GM21737 (cell line): Measurements from ENCODE around the gene LRRC3.
"Not testable (repeated sequence)": the region's sequence is repeated elsewhere in the genome, so short reads cannot be mapped to it uniquely, and the experiment has no call there.

Experiments used
- ATAC-seq: cut with Tn5 transposase; IDR thresholded peaks from one replicate; pipeline ENCODE4 v1.9.1; 2021; ENCODE audit warnings: mild to moderate bottlenecking, moderate library complexity; ENCODE audit not compliant: unreplicated experiment

Gene LRRC3, protein sequence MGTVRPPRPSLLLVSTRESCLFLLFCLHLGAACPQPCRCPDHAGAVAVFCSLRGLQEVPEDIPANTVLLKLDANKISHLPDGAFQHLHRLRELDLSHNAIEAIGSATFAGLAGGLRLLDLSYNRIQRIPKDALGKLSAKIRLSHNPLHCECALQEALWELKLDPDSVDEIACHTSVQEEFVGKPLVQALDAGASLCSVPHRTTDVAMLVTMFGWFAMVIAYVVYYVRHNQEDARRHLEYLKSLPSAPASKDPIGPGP

DNA sequence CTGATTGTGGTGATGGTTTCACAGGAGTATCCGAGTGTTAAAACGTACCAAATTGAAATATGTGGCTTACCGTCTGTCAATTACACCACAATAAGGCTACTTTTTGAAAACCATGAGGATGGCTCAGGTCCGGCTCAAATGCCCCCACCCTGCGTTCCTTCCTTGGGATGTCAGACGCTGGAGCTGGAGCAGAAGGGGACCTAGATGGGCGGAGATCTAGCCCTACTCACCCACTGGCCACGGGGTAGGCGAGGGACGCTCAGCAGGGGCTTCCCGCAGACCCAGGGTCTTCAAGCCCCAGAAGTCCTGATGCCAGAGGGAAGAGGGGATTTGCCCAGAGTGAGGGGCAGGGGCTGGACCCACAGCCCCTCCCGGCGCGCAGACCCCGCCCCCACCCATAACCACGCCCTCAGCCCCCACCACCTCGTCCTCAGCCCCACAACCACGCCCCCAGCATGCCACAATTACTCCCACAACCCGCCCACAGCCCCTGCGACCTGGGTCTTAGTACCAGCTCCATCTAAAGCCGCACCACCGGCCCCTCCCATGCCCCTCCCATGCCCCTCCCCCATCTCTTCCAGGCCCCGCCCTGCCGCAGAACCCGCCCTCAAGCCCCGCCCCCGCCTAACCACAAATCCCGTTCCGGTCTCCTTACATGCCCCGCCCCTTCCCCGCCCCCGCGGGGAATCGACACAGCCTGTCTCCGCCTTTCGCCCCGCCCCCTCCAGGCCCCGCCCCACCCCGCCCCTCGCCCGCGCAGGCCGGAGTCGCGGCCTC, at the start of gene LRRC3:
TSS of gene LRRC3 (plus strand) at position 764 of the 777 bp plus-strand sequence. CDS start 1,135 bp downstream, outside the sequence.
- no peak for ATAC-seq

DNA sequence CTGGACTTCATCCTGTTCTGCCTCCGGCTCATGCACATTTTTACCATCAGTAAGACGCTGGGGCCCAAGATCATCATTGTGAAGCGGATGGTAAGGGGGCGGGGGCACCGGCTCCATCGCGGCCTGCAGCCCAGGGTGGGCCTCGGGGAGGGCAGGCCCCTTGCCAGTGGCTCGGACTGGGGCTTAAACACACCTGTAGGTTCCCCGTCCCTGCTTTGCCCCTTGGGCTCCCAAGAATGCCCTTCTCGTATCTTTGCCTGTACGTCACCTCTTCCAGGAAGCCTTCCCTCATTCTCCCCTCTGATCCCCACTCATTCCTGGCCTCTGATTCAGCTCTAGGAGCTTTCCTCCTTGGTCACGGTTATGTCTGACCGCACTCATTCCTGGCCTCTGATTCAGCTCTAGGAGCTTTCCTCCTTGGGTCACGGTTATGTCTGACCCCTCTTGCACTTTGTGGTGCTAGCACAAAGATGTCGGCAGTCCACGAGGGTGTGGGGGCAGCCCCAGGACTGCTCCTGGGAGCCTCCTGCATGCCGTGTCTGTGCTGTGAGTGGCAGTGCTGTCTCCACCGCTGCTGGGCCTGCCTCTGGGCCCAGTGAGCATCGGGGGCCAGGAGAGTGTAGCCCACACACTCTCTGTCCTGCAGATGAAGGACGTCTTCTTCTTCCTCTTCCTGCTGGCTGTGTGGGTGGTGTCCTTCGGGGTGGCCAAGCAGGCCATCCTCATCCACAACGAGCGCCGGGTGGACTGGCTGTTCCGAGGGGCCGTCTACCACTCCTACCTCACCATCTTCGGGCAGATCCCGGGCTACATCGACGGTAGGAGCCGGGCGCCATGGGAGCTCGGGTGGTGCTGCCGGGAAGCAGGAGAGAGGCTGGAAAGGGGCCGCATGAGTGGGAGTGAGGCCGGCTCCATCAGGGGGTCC, 49.1 kb upstream of the LRRC3 start:
- ATAC-seq, result no peak

DNA sequence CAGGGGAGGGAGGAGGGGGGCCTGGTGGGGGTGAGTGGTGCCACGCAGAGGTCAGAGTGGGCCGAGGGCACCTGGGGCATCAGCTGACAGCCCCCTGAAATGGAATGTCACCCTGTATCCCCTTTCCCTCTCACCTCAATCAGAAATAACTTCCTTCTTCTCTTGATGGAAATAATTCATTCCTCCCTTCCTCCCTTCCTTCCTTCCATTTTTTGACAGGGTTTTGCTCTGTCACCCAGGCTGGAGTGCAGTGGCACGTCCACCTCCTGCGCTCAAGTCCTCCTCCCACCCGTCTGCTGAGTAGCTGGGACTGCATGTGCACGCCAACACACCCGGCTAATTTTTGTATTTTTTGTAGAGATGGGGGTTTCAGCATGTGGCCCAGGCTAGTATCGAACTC, 48.4 kb upstream of the LRRC3 start:
- ATAC-seq, result no peak

DNA sequence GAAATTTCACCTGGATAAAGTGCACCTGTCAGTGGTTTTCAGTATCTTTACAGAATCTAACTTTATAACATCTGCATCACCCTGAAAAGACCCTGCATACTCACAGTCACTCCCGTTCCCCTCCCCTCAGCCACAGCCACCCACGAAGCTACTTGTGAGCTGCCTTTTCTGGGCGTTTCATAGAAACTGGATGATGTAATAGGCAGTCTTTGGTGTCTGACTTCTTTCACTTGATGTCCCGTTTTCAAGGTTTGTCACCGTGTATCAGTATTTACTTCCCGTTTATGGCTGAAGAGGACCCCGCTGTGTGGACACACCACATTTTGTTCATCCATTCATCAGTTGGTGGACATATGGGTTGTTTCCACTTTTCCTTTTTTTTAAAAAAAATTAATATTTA, 47.8 kb upstream of the LRRC3 start:
- no peak for ATAC-seq

DNA sequence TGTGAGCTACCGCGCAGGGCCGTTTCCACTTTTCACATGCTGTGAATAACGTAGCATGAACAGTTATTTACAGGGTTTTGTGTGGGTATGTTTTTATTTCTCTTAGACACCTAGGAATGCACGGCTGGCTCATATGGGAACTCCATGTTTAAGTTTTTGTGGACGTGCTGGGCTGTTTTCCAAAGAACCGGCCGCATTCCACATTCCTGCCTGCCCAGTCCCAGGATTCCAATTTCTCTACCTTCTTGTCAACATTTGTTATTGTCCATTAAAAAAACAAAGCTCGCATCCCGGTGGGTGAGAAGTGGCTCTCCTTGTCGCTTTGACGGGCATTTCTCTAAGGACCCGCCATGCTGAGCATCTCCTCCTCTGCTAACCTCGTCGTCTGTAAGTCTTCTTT, 47.1 kb upstream of the LRRC3 start:
- ATAC-seq, result no peak

DNA sequence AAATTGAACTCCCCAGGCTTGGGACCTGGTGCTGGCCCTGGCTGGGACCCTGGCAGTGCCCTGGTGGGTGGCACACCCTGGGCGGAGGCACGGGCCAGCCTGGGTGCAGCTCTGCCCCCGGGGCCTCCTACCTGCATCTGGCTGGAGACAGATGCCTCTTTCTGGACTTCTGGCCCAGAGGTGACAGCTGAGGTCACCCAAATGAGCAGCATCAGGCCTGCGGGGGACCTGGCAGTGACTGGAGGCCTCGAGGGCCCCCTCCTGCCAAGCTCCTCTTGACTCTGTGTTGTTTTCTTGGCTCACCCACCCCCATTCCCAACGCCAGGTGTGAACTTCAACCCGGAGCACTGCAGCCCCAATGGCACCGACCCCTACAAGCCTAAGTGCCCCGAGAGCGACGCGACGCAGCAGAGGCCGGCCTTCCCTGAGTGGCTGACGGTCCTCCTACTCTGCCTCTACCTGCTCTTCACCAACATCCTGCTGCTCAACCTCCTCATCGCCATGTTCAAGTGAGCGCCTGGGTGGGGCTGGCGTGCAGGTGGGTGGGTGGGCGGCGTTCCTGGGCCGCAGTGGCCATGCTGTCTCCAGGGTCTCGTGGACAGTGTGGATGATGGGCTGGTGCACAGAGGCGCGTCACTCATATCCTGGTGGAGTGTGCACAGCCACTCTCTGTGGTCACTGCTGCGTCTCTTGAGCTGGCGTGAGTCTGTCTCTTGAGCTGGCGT, 41.6 kb upstream of the LRRC3 start:
- ATAC-seq, result no peak

DNA sequence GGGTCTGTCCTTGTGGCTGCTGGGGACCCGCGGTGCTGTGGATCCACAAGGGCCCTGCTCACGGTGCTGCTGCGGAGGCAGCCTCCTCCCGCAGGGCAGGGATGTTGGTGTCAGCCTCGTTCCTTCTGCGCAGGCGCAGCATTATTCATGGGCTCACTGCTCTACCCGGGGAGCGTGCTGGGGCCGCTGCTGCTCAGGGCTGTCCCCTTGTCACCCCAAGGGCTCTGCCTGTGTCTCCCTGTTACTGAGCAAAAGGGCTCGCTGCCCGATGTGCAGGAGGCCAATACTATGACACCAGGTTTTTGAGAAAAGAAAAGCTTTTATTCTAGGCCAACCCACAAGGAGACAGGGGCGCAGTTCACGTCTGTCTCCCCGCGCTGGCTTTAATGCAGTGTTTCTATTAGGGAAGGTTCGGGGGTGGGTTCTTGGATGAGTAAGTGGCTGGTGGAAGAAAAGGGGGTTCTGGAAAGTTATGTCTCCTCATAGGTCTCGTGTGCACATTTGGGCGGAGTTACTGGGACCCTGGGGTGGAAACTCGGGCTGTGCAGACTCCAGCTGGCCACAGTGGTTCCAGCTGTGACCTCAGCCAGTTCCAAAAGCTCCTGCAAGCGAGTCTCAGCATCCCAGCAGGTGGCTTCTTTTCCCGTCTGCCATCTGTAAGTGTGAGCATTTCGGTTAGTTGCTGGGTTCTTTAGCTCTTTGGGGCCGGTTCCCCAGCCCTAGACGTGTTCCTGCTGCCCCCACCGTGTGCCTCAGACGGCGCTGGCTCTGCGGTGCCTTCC, 40.8 kb upstream of the LRRC3 start:
- ATAC-seq, result no peak

DNA sequence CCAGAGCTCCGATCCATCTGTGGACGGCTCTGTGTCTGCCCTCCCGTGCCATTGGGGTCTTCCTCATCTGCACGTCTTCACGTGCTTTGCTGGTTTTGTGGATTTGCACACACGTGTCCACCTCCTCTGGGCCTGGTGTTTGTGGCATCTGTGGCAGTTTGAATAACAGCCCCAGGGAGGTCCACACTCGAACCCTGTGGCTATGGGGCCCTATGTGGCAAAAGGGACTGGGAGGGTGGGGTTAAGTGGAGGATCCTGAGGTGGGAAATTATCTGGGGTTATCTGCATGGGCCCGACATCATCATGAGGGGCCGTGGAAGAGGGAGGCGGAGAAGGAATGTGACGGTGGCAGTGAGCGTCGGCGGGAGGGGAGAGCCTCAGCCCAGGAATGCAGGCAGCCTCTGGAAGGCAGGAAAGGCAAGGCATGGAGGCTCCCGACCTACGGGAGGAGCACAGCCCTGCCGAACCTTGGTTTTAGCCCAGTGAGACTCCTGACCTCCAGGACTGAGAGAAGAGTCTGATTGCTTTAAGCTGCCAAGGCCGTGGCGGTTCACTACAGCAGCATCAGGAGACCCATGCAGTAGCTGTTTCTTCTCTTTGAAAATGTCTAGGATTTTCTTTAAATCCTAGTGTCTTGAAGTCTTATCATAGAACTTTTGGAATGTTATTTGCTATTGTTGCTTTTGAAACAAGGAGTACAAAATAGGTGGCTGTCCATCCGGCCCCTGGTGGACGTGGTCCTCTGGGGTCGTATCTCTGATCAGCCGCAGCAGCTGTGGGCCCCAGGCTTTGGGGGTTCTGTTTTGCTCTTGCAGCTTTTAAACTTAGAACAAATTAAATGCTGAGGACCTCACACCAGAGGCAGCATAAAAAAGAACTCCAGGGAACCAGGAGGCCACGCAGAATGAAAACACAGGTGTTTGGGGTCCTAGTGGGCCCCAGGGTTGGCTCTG, 40.0 kb upstream of the LRRC3 start:
- no peak for ATAC-seq

DNA sequence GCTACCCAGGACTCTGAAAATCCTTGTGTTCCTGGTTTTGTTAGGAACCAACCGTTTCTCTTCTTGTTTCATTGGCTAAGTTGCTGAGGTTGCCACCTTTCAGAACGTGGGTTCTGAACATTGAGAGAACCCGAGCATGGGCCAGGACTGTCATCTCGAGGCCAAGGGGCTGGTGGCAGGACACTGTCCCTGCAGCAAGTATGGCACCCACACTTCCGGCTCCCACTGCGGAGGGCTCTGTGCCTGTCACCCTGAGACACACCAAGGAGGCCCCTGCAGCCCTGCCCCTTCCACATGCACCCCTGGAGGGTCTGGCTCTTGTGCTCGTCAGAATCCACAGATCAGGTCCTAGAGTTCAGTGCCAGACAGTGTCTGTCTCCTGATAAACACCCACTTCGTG, 39.1 kb upstream of the LRRC3 start:
- no peak for ATAC-seq

DNA sequence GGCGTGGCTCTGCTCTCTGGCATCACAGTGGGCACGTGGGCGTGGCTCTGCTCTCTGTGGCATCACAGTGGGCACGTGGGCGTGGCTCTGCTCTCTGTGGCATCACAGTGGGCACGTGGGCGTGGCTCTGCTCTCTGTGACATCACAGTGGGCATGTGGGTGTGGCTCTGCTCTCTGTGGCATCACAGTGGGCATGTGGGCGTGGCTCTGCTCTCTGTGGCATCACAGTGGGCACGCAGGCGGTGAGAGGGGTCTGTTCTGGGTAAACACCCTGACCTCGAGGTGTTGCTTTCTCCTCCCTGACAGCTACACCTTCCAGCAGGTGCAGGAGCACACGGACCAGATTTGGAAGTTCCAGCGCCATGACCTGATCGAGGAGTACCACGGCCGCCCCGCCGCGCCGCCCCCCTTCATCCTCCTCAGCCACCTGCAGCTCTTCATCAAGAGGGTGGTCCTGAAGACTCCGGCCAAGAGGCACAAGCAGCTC, 37.6 kb upstream of the LRRC3 start:
- ATAC-seq, result not testable (repeated sequence)

DNA sequence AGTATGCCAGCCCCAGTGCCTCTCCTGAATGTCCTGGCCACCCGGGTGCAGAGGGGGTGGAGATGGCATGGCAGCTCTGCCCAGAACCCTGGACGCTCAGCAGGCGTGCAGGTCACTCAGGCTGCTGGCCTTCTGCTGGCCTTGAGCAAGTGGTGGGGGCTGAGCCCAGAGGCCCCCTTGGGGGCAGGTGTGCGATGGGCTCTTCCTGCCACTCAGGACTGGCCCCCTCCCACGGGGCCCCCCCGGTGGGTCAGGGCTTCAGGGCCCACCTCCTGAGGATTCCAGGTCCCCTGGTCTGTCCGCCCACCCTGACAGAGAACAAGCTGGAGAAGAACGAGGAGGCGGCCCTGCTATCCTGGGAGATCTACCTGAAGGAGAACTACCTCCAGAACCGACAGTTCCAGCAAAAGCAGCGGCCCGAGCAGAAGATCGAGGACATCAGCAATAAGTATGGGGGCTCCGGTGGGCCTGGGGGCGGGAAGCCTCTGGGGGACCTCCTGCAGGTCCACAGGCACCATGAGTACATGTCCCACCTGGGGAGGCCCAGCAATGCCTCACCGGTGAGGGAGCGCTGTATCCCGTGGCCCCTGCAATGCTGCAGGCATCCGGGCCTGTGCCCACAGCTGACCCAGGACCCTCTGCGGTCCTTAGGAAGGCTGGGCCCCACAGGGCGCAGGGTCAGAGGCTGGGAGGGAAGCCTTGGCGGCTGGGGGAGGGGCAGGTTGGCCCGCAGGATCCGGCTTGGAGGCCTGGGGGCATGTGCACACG, 37.0 kb upstream of the LRRC3 start:
- no peak for ATAC-seq

DNA sequence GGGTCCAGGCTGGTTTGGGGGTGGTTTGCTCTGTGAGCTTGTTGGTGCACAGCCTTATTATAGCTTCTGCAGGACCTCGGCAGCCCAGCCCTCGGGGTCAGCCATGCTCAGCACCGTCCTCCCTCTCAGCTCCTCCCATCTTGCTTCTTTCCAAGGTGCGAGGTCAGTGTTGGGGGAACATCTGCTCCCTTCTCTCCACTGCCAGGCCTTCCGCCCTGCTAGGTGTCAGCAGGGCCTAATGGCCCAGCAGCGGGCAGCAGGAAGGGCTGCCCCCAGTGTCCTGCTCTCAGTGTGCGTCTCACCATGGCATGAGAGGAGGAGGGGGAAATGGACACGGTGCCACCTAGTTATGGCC, 36.5 kb upstream of the LRRC3 start:
- no peak for ATAC-seq

DNA sequence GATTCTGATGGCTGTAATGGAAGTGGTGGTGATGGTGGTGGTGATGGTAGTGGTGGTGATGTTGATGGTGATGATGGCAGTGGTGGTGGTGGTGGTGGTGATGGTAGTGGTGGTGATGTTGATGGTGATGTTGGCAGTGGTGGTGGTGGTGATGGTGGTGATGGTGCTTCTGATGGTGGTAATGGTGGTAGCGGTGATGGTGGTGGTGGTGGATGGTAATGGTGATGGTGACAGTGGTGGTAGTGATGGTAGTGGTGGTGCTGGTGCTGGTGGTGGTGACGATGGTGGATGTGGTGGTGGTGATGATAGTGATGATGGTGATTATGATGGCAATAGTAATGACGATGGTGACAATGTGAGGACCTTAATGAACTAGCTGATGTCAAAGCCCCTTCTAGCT, 35.6 kb upstream of the LRRC3 start:
- no peak for ATAC-seq

DNA sequence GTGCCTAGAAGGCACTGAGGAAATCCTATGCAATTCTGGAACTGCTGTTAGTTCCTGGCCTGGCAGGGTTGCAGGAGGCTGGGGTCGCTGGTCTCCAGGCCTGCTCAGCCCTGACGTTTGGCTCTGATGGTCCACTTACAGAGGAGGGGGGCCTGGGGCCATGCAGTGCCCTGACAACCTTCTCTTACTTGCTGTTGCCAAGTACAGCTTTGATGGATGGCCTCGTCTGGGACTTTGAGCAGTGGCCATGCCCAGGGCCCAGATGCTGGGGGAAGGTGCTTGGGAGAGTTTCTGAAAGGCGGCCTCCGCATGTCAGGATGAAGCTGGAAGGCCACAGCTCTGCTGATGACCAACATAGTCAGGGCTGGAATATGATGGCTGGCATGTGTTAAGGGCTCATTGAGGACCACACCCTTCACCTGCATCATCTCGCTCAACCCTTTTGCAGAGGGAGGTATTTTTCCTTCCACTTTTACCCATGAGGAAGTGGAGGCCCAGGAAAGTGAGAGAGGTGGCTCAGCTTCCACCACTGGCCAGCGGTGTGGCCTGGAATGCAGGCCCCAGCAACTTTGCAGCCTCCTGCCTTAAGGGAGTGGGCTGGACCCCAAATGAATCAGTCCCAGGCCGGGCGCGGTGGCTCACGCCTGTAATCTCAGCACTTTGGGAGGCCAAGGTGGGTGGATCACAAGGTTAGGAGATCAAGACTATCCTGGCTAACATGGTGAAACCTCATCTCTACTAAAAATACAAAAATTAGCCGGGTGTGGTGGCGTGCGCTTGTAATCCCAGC, 34.7 kb upstream of the LRRC3 start:
- no peak for ATAC-seq

DNA sequence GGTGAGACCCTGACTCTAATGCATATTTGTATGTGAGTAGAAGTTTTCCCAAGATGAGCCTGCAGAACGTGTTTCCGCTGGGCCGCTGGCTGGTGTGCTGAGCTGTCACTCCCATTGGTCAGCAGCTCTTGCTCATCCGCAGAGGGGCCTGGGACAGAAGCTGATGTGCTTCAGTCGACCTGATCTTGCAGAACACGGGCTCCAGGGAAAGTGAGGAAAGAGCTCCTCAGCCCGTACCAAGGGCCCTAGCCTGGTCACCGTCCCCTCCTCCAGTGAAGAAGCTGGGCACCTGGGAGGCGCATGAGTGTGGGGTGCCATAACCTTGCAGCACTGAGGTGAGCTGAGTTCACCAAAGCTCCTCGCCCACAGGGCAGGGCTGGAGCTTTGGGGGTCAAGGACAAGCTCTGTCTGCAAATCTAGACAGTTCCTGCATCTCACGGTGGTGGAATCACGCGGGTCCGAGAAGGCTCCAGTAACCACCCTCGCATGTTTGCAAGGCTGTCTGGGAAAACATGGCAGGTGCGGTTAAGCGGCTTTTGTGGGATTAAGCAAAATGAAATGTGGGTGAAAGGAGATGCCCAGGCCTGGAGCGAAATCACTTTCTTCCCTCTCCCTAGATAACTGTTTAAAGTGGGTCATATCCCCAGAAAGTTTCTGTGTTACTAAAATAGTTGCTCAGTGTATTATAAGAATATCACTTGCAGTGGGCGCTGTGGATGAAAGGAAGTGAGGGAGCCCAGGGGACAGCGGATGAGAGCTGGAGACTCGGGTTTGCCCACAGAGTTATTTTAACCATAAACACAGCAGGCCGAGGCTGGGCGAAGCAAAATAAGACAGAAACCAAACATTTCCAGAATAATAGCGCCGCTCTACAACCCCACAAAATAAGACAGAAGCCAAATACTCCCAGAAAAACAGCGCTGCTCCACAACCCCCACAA, 33.1 kb upstream of the LRRC3 start:
- ATAC-seq, result no peak

DNA sequence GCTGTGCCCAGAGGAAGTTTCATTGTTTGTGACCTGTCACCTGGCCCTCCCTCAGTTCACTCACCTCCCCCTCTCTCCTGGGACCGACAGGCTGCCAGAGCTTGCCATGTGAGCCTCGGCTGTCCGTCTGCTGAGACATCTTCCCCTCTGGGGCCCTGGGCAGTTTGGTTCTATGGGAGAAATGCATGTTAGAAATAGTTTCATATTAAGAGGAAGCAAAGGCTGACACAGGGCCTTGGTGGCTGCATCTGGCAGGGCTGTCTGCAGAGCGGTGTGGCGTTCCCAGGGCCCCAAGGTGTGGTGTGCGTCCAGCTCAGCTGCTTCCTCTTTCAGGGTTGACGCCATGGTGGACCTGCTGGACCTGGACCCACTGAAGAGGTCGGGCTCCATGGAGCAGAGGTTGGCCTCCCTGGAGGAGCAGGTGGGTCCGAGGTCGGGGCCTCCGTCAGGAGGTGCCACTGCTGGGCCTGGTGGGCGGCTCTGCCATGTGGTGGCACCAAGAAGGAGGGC, 31.9 kb upstream of the LRRC3 start:
- peak; percentile 44 for ATAC-seq
